NCI-H146 treated with DMSO at 0.1 percent for 48 hours (cell line): ENCODE measurements around the gene CD180.
"Not testable (repeated sequence)": the region's sequence is repeated elsewhere in the genome, so short reads cannot be mapped to it uniquely, and the experiment has no call there.

Experiments used
- DNase-seq: peaks from one replicate; lab custom pipeline; 2025; ENCODE audit not compliant: unreplicated experiment; lab: John Stamatoyannopoulos, UW

The CD180 gene

GRCh38 chr5:67189931-67190330 is 6.7 kb downstream of the CD180 start:
- no peak for DNase-seq

GRCh38 chr5:67189079-67189354 is 7.6 kb downstream of the CD180 start:
- DNase-seq = no peak

GRCh38 chr5:67188274-67189078 is 8.1 kb downstream of the CD180 start:
- DNase-seq = no peak

GRCh38 chr5:67187006-67187715 is 9.4 kb downstream of the CD180 start:
- no peak for DNase-seq

GRCh38 chr5:67183859-67184258 is 12.7 kb downstream of the CD180 start:
- no peak for DNase-seq

- no peak for DNase-seq
Measured at GRCh38 chr5:67182301-67182790, 14.3 kb downstream of the CD180 start.

- no peak for DNase-seq
Measured at GRCh38 chr5:67181648-67182221, 14.9 kb downstream of the CD180 start.

- no peak for DNase-seq
Measured at GRCh38 chr5:67179697-67180361, 16.8 kb downstream of the CD180 start.

- DNase-seq = no peak
Measured at GRCh38 chr5:67178966-67179365, 17.6 kb downstream of the CD180 start.

- no peak for DNase-seq
Measured at GRCh38 chr5:67178085-67178484, 18.5 kb downstream of the CD180 start.

GRCh38 chr5:67176936-67177335 is 19.7 kb downstream of the CD180 start:
- no peak for DNase-seq

- no peak for DNase-seq
Measured at GRCh38 chr5:67173959-67174358, 22.6 kb downstream of the CD180 start.

GRCh38 chr5:67173351-67173750 is 23.2 kb downstream of the CD180 start:
- DNase-seq = not testable (repeated sequence)

GRCh38 chr5:67170767-67171166 is 25.8 kb downstream of the CD180 start:
- no peak for DNase-seq

- no peak for DNase-seq
Measured at GRCh38 chr5:67168069-67168468, 28.5 kb downstream of the CD180 start.

GRCh38 chr5:67166460-67167285 is 29.9 kb downstream of the CD180 start:
- DNase-seq = no peak

GRCh38 chr5:67165526-67166459 is 30.8 kb downstream of the CD180 start:
- no peak for DNase-seq

- DNase-seq = no peak
Measured at GRCh38 chr5:67164856-67165525, 31.6 kb downstream of the CD180 start.
